Measurements from ENCODE around the gene NRG3. TPM values are rescaled to one million over a fixed set of nuclear protein-coding genes. Genes with fewer than 3 reads are reported as not detected.

NRG3 gene
- total and polyA plus RNA-seq, 2 of the 8 experiments (the other 6 are each of a cell fraction or from before 2014, with no cell fraction given), result 4.2 to 5.0 TPM

GRCh38 chr10:82861889-82862288 lies 986.9 kb downstream of the NRG3 start (continued):
- TF ChIP-seq CHD7 (IDR thresholded peaks at IDR 0.05; ENCODE audit: insufficient replicate concordance, low read length), result no peak
- TF ChIP-seq RAD21 (IDR thresholded peaks at IDR 0.05 in 1 of 2, conservative IDR thresholded peaks at IDR 0.05 in 1 of 2; ENCODE audit: low read depth in 2 of 2, low read length in 2 of 2), result no peak
- no peak for TF ChIP-seq RNF2 (IDR thresholded peaks at IDR 0.05; ENCODE audit: borderline replicate concordance, low read depth, low read length, missing control alignments, poor library complexity, severe bottlenecking)
